B cell (primary cell): ENCODE measurements around the gene SCN3B. TPM values are rescaled to one million over a fixed set of nuclear protein-coding genes. Genes with fewer than 3 reads are reported as not detected.

Experiments used
- ATAC-seq: fragments of 200-7000 bp; cut with Tn5 transposase; one replicate; pipeline ENCODE4 v1.10.0; 2021; ENCODE audit warnings: low read depth, mild to moderate bottlenecking, moderate number of reproducible peaks, moderate library complexity
- CTCF ChIA-PET: fragments of 350-600 bp; sonication (Branson Sonifier 250); formaldehyde crosslinking; loops from one replicate; lab custom pipeline; 2021; ENCODE audit warnings: antibody characterized with exemption, inconsistent platforms; lab: Charles Lee
- POLR2A ChIA-PET: fragments of 350-600 bp; sonication (Branson Sonifier 250); formaldehyde crosslinking; loops from one replicate; lab custom pipeline; 2021; ENCODE audit warnings: antibody characterized with exemption; lab: Charles Lee
- DNase-seq: peaks from one replicate; pipeline ENCODE4 v3.0.0; 2013
- H2AFZ ChIP-seq: 2 replicates; pipeline ENCODE4 v1.6.1; 2012; ENCODE audit warnings: mild to moderate bottlenecking, low read depth, low read length; ENCODE audit not compliant: insufficient read depth, poor library complexity, severe bottlenecking
- H3K27ac ChIP-seq, 2 donors: 1 replicate in 1 of 2; 2 replicates in 1 of 2; pipeline ENCODE4 v1.5.1; 2012 to 2013; ENCODE audit warnings: low read length in 2 of 2, mild to moderate bottlenecking in 2 of 2, moderate library complexity in 1 of 2
- H3K27me3 ChIP-seq, 4 experiments: fragments of 200-600 bp in 1 of 4; sonication (generic) in 1 of 4; replicated peaks in 1 of 4; 1 replicate in 2 of 4; 2 replicates in 2 of 4; pipeline versions ENCODE4 v1.6.1 to v1.7.0; 2013 to 2016; ENCODE audit warnings: low read length in 3 of 4, mild to moderate bottlenecking in 2 of 4, mixed read lengths in 1 of 4, moderate library complexity in 1 of 4; ENCODE audit not compliant: insufficient read depth in 4 of 4, control insufficient read depth in 3 of 4; ENCODE audit errors: control extremely low read depth in 1 of 4
- H3K36me3 ChIP-seq, 2 experiments: replicated peaks in 1 of 2; 1 replicate in 1 of 2; 2 replicates in 1 of 2; pipeline versions ENCODE4 v1.6.1 to v1.7.1; 2013; ENCODE audit warnings: low read length in 1 of 2; ENCODE audit not compliant: insufficient read depth in 2 of 2, control insufficient read depth in 1 of 2; ENCODE audit errors: control extremely low read depth in 1 of 2, extremely low read depth in 1 of 2
- H3K4me1 ChIP-seq, 2 donors: fragments of 200-600 bp in 1 of 2; sonication (generic) in 1 of 2; 1 replicate in 1 of 2; 2 replicates in 1 of 2; pipeline versions ENCODE4 v1.5.1 to v1.6.1; 2013 to 2017; ENCODE audit warnings: low read length in 2 of 2; ENCODE audit not compliant: control insufficient read depth in 2 of 2, insufficient read depth in 2 of 2
- H3K4me2 ChIP-seq: replicated peaks from 2 replicates; pipeline ENCODE3; 2012; ENCODE audit warnings: mild to moderate bottlenecking, low read depth, low read length; ENCODE audit not compliant: poor library complexity, severe bottlenecking
- H3K4me3 ChIP-seq, 5 experiments: fragments of 200-600 bp in 1 of 5; sonication (generic) in 1 of 5; 1 replicate in 3 of 5; 2 replicates in 2 of 5; pipeline versions ENCODE4 v1.5.1 to v1.7.0; 2011 to 2016; ENCODE audit warnings: low read length in 4 of 5, mild to moderate bottlenecking in 4 of 5, low read depth in 2 of 5, control low read depth in 1 of 5, moderate library complexity in 1 of 5; ENCODE audit not compliant: insufficient read depth in 1 of 5; ENCODE audit errors: control extremely low read depth in 1 of 5, extremely low read depth in 1 of 5
- H3K79me2 ChIP-seq: fragments of 200-600 bp; sonication (generic); one replicate; pipeline ENCODE4 v1.6.0; 2016; ENCODE audit warnings: low read length; ENCODE audit not compliant: control insufficient read depth, insufficient read depth
- H3K9ac ChIP-seq: fragments of 200-600 bp; sonication (generic); 2 replicates; pipeline ENCODE4 v1.6.1; 2017; ENCODE audit warnings: mild to moderate bottlenecking, low read length, moderate library complexity
- H3K9me3 ChIP-seq, 3 donors: one replicate each; pipeline versions ENCODE4 v1.6.1 to v1.7.1; 2013; ENCODE audit warnings: low read length in 2 of 3; ENCODE audit not compliant: control insufficient read depth in 2 of 3, insufficient read depth in 1 of 3; ENCODE audit errors: control extremely low read depth in 1 of 3
- H4K20me1 ChIP-seq: 2 replicates; pipeline ENCODE4 v1.6.0; 2012; ENCODE audit warnings: mild to moderate bottlenecking, low read length; ENCODE audit not compliant: insufficient read depth, control insufficient read depth, poor library complexity, severe bottlenecking
- H3K27ac Mint-ChIP-seq: one replicate; pipeline ENCODE4 v1.8.0; 2021; ENCODE audit warnings: mixed read lengths
- H3K27me3 Mint-ChIP-seq: one replicate; pipeline ENCODE4 v1.8.0; 2021; ENCODE audit warnings: mixed read lengths
- H3K4me1 Mint-ChIP-seq: one replicate; pipeline ENCODE4 v1.8.0; 2021; ENCODE audit warnings: mixed read lengths
- H3K4me3 Mint-ChIP-seq: one replicate; pipeline ENCODE4 v1.8.0; 2021; ENCODE audit warnings: mixed read lengths
- H3K9me3 Mint-ChIP-seq: one replicate; pipeline ENCODE4 v1.8.0; 2022; ENCODE audit warnings: mixed read lengths; ENCODE audit not compliant: insufficient read depth
- CTCF ChIP-seq: fragments of 200-600 bp; IDR thresholded peaks from one replicate; pipeline ENCODE4 v1.8.0; 2022; ENCODE audit warnings: antibody characterized with exemption, mild to moderate bottlenecking
- EZH2 ChIP-seq: IDR thresholded peaks from 2 replicates; pipeline ENCODE4 v1.6.1; 2012; ENCODE audit warnings: borderline replicate concordance, low read depth, mild to moderate bottlenecking, moderate library complexity, low read length; ENCODE audit not compliant: insufficient read depth, poor library complexity, severe bottlenecking
- WGBS: methylation state at CpG from one replicate; pipeline ENCODE4 v1.1.5; 2013; ENCODE audit warnings: missing lambda C conversion rate; ENCODE audit not compliant: insufficient coverage; 5-methylcytosine and 5-hydroxymethylcytosine counted together
- intact Hi-C: fragments of 100-400 bp; cut with micrococcal nuclease; formaldehyde crosslinking; loops from one replicate; pipeline ENCODE4 v1.10.0; 2022
- polyA plus RNA-seq: library from polyadenylated mRNA; depleted of rRNA; stranded (reverse); fragments of >200 nt; gene quantifications from 2 replicates; pipeline ENCODE4 v1.2.3, GENCODE V29; 2012
- total RNA-seq, 2 donors: library from RNA; stranded (reverse); fragments of 120-200 nt in 1 of 2; gene quantifications; 1 replicate in 1 of 2; 2 replicates in 1 of 2; pipeline versions ENCODE4 v1.2.3 to v1.2.4, GENCODE V29; 2013 to 2022

SCN3B gene
- total and polyA plus RNA-seq, 2 donors (not counting 1 experiment from before 2014, with no cell fraction given) = not detected

GRCh38 chr11:123678246-123678645 lies 23.8 kb upstream of the SCN3B start:
- no peak overlapping the region for H3K27ac Mint-ChIP-seq
- Histone ChIP-seq H3K79me2 (no peaks in the 10 kb centered on the region), H3K36me3 (no peaks in the 10 kb centered on the region), H4K20me1 (no peaks in the 10 kb centered on the region), H3K9ac (no peak overlapping the region), H3K27ac (no peak overlapping the region), H3K27me3 (peaks cover 0 to 2% (median 0%) of the 10 kb centered on the region in 4 experiments), H3K4me1 (no peaks in the 10 kb centered on the region), H3K4me3 (no peak overlapping the region), H3K9me3 (peaks cover 0 to 5% (median 0%) of the 10 kb centered on the region in 3 donors), H3K4me2 (no peak overlapping the region), H2AFZ (no peak overlapping the region)
- intact Hi-C loops = no loop called here
- TF ChIP-seq EZH2 = no peak
- no peak for TF ChIP-seq CTCF
- WGBS = 100% methylated on average over 2 of the region's 2 CpGs
- ChIA-PET POLR2A (no interaction called here), CTCF (interaction anchor here (0.5 kb wide), 1 partner anchor 97 kb away, joined by 4 read pairs; no protein-coding TSS in a partner anchor)
- DNase-seq = no peak
- H3K9me3 Mint-ChIP-seq = no peaks in the 10 kb centered on the region
- H3K4me3 Mint-ChIP-seq = no peak overlapping the region
- no peak for ATAC-seq
- H3K4me1 Mint-ChIP-seq = no peaks in the 10 kb centered on the region
- H3K27me3 Mint-ChIP-seq = peaks cover 17% of the 10 kb centered on the region

GRCh38 chr11:123677510-123677909 lies 23.1 kb upstream of the SCN3B start:
- Mint-ChIP-seq H3K27me3 (peaks cover 12% of the 10 kb centered on the region), H3K9me3 (no peaks in the 10 kb centered on the region), H3K4me1 (no peaks in the 10 kb centered on the region), H3K27ac (no peak overlapping the region), H3K4me3 (no peak overlapping the region)
- Histone ChIP-seq H3K4me1 (no peaks in the 10 kb centered on the region), H3K4me3 (no peak overlapping the region), H3K9ac (no peak overlapping the region), H4K20me1 (no peaks in the 10 kb centered on the region), H3K36me3 (no peaks in the 10 kb centered on the region), H3K27me3 (peaks cover 0 to 2% (median 0%) of the 10 kb centered on the region in 4 experiments), H3K79me2 (no peaks in the 10 kb centered on the region), H3K9me3 (peaks cover 0 to 5% (median 0%) of the 10 kb centered on the region in 3 donors), H3K4me2 (no peak overlapping the region), H3K27ac (no peak overlapping the region), H2AFZ (no peak overlapping the region)
- WGBS = 67% methylated on average over 1 of the region's 2 CpGs
- POLR2A ChIA-PET = no interaction called here
- intact Hi-C loops = no loop called here
- no peak for ATAC-seq
- no peak for TF ChIP-seq CTCF
- no peak for TF ChIP-seq EZH2
- CTCF ChIA-PET = interaction anchor here (0.5 kb wide), 1 partner anchor 97 kb away, joined by 4 read pairs; no protein-coding TSS in a partner anchor
- no peak for DNase-seq
